NCI-H2227 (cell line): ENCODE measurements around the gene MEAF6.
"Not testable (repeated sequence)": the region's sequence is repeated elsewhere in the genome, so short reads cannot be mapped to it uniquely, and the experiment has no call there.

ENCODE experiments used
- DNase-seq: peaks from one replicate; lab custom pipeline; 2025; ENCODE audit not compliant: unreplicated experiment; lab: John Stamatoyannopoulos, UW

Gene MEAF6

GRCh38 chr1:37514350-37515184 is at the start of gene MEAF6:
MEAF6 (minus strand) TSS chr1:37514766; CDS start chr1:37514746, 20 bp downstream.
- peak; percentile 93 for DNase-seq

- no peak for DNase-seq
These were observed 48.4 kb upstream of the MEAF6 start for GRCh38 chr1:37562984-37563383.

DNA sequence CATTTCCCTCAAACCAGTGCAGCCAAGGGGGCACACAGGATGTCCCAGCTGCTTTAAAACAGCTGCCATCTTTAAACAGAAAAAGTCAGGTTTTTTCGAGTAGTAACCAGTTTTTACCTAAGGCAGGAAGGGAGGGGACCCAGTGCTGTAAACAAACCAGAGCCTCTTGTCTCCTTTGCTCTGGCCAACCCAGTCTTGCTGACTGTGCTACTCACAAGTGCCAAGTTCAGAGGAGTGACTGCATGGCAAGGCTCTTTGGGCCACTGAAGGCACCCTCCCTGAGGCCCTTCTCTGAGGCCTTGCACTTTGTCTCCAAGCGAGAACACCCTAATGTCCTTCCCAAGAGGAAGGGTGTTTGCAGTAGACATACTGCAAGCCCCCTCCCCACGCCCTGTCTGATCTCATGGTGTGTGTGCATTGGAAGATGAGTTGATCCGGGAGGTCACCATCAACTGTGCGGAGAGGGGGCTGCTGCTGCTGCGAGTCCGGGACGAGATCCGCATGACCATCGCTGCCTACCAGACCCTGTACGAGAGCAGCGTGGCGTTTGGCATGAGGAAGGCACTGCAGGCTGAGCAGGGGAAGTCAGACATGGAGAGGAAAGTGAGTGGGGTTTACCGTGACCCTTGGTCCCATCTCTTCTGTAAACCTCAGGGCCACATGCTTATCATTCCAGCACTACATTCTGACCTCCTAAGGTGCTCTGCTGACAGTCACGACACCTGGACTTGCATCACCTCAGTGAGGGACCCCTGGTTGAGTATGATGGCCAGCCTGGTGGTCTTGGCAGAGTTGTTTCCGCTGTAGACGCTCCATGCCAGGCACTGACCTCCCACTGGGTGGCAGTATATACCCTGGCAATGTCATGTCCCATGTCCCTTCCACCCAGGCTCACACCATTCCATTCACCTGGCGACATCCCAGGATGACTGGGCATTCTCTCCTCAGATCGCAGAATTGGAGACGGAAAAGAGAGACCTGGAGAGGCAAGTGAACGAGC is 46.9 kb upstream of the MEAF6 start:
- DNase-seq: peak; percentile 8

GRCh38 chr1:37560401-37561132 is 46.0 kb upstream of the MEAF6 start:
- no peak for DNase-seq

DNA sequence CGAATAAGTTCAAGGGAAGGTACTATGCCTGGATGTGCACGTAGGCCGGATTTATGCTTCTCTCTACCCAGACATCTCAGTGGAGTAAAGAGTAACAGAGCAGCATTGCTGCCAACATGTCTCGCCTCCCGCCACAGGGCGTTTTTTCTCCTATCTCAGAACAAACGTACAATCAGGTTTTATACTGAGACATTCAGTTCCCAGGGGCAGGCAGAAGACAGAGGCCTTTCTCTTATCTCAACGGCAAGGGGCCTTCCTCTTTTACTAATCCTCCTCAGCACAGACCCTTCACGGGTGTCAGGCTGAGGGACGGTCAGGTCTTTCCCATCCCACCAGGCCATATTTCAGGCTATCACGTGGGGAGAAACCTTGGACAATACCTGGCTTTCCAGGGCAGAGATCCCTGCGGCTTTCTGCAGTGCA is 45.4 kb upstream of the MEAF6 start:
- DNase-seq: not testable (repeated sequence)

GRCh38 chr1:37559080-37559479 is 44.5 kb upstream of the MEAF6 start:
- no peak for DNase-seq

GRCh38 chr1:37558411-37558810 is 43.8 kb upstream of the MEAF6 start:
- DNase-seq: no peak

DNA sequence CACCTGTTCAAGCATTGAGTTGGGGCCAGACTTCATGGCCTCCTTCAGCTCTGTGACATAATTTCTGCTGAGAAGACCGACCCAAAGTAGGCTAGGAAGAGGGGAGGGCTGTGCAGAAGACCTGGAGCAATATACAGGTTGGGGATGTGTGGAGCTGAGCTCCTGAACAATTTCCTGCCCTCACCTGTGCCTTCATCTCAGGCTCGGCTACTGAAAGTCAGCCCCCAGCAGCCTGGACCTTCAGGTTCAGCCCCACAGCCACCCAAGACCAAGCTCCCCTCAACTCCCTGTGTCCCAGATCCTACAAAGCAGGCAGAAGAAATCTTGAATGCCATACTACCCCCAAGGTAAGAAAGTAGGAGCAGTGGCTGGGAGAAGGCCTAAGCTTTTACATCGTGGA is 42.8 kb upstream of the MEAF6 start:
- DNase-seq: no peak

GRCh38 chr1:37556712-37557196 is 42.2 kb upstream of the MEAF6 start, which contains the start of gene DNALI1:
DNALI1 (plus strand) TSS chr1:37556940; CDS start chr1:37556995, 55 bp downstream.
- peak; percentile 94 for DNase-seq

- peak; percentile 95 for DNase-seq
These were observed 39.6 kb upstream of the MEAF6 start, which contains the start of gene SNIP1 for GRCh38 chr1:37553927-37554808. SNIP1 (minus strand) TSS chr1:37554293; CDS start chr1:37554229, 64 bp downstream.

DNA sequence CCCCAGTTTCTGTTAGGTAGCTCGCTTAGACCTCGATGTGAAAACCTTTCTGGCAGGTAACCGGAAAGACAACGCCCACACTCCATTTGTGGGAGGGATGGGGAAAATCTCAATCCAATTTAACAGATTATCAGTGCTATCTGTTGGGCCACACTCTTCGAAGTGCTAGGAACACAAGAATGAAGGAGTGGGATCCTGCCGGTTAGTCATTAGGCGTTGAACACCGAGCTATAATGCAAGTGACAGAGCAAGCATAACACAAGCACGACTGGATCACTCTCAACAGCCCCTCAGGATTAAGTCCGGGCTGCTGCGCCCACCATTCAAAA is 39.0 kb upstream of the MEAF6 start:
- DNase-seq: no peak

DNA sequence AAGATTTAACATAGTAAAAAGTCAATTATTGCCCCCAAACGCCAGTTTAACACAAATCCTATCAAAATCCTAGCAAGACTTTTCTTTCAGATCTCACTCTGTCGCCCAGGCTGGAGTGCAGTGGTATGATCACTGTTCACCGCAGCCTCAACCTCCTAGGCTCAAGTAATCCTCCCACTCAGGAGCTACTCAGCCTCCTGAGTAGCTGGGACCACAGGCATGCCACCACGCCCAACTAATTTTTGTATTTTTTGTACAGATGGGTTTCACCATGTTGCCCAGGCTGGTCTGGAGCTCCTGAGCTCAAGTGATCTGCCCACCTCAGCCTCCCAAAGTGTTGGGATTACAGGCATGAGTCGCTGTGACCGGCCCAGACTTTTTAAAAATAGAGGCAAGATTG is 34.8 kb upstream of the MEAF6 start:
- DNase-seq: no peak

GRCh38 chr1:37545019-37545418 is 30.5 kb upstream of the MEAF6 start:
- no peak for DNase-seq

DNA sequence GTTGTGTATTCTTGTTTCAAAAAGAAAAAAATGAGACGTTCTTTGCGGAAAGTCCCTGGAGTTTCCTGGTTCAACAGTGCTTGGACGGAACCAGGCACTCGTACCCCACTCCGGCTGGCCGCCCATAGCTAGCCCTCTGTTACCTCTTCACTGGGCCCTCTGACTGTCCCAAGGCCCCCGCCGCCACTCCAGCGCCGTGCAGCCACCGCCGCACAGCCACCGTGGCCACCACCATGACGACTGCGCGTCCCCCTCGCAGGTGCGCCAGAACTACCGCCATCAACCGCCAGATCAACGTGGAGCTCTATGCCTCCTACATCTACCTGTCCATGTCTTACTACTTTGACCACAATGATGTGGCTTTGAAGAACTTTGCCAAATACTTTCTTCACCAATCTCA is 30.0 kb upstream of the MEAF6 start:
- no peak for DNase-seq

DNA sequence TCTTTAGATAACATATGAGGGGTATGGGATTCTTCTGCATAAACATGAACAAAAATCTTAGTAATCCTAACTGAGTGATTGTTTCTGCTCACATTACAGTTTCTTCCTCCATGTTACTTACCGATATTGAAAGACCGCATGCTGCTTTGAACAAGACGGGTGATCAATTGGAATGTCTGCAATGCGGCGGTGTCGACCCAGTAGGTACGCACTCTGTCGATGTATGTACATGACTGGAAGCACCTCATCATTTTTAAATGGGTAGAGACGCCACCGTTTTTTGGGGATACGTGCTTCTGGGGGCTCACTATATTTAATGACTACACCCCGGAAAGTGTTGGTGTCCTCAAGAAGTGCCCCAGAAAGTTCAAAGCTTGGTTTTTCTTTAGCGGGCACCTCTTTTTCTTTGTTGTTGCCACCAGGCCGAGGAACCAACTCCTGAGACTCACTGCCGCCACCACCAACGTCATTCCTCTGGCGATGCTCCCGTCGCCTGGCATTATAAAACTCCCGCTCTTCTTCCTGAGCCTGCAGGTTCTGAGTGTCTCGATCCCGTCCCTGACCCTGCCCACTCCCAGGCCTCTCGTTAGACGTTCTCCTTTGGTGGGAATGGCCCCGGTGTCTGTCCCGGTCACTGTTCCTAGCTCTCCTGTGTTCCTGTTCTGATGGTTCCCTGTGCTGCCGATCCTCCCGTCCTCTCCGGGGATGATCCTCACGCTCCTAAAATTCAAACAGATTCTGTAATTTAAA is 25.6 kb upstream of the MEAF6 start:
- no peak for DNase-seq

GRCh38 chr1:37539154-37539553 is 24.6 kb upstream of the MEAF6 start:
- not testable (repeated sequence) for DNase-seq

DNA sequence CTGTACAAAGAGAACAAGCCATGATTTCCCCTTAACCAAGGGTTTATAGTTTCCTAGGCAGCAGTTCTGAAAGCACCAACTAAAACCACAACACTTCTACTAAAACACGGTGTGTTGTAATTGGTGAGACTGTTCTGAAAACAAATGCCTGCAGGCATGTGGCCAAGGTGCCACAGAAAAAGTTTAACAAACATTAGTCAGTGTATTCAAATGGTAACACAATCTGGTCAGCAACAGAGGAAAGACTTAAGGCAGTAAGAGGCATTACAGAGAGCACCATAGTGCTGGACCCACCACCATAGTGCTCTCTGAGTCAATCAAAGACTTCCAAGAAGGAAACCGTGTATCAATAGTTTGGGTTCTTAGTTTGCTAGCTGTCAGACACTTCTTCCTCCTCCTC is 22.8 kb upstream of the MEAF6 start:
- DNase-seq: no peak

- no peak for DNase-seq
These were observed 18.9 kb upstream of the MEAF6 start for GRCh38 chr1:37533317-37534093.
